SK-N-SH treated with all-trans-retinoic acid at 6 μM for 48 hours (cell line): ENCODE measurements around the gene USP28.

Experiments used
- ATAC-seq: fragments of 200-7000 bp; cut with Tn5 transposase; 3 replicates; pipeline ENCODE4 v1.9.1; 2020; ENCODE audit warnings: mild to moderate bottlenecking, moderate library complexity
- ARNTL ChIP-seq: fragments of 450-650 bp; formaldehyde crosslinking; IDR thresholded peaks from 2 replicates; pipeline ENCODE4 v1.5.0; 2020; ENCODE audit warnings: low read depth, mild to moderate bottlenecking, moderate library complexity, borderline replicate concordance
- BACH2 ChIP-seq: fragments of 250-450 bp; sonication (Bioruptor Pico); IDR thresholded peaks from 2 replicates; pipeline ENCODE4 v1.9.0; 2021; ENCODE audit warnings: mild to moderate bottlenecking, borderline replicate concordance
- CSDC2 ChIP-seq: fragments of 250-450 bp; sonication (Bioruptor Pico); IDR thresholded peaks from 2 replicates; pipeline ENCODE4 v1.5.0; 2020; ENCODE audit warnings: mild to moderate bottlenecking, moderate library complexity
- ESRRG ChIP-seq: fragments of 250-450 bp; sonication (Bioruptor Pico); IDR thresholded peaks from 2 replicates; pipeline ENCODE4 v1.6.1; 2021; ENCODE audit warnings: mild to moderate bottlenecking
- GLIS3 ChIP-seq: fragments of 250-450 bp; sonication (Bioruptor Pico); IDR thresholded peaks from 2 replicates; pipeline ENCODE4 v1.5.0; 2020; ENCODE audit warnings: mild to moderate bottlenecking, moderate library complexity
- ISL1 ChIP-seq: fragments of 250-450 bp; sonication (Bioruptor Pico); IDR thresholded peaks from 2 replicates; pipeline ENCODE4 v2.1.2; 2022; ENCODE audit warnings: mild to moderate bottlenecking, moderate library complexity
- OSR1 ChIP-seq: fragments of 250-450 bp; sonication (Bioruptor Pico); IDR thresholded peaks from 2 replicates; pipeline ENCODE4 v1.8.0; 2022; ENCODE audit warnings: moderate library complexity, mild to moderate bottlenecking, inconsistent platforms
- PPARA ChIP-seq: fragments of 250-450 bp; sonication (Bioruptor Pico); IDR thresholded peaks from 2 replicates; pipeline ENCODE4 v1.5.0; 2020; ENCODE audit warnings: mild to moderate bottlenecking, borderline replicate concordance
- RARB ChIP-seq: fragments of 250-450 bp; sonication (Bioruptor Pico); IDR thresholded peaks from 2 replicates; pipeline ENCODE4 v1.8.0; 2021; ENCODE audit warnings: mild to moderate bottlenecking, moderate library complexity
- SNAI2 ChIP-seq: fragments of 250-450 bp; sonication (Bioruptor Pico); IDR thresholded peaks from 2 replicates; pipeline ENCODE4 v1.5.0; 2020; ENCODE audit warnings: mild to moderate bottlenecking, moderate library complexity
- TOX ChIP-seq: fragments of 250-450 bp; sonication (Bioruptor Pico); IDR thresholded peaks from 2 replicates; pipeline ENCODE4 v1.8.0; 2021; ENCODE audit warnings: mild to moderate bottlenecking, moderate library complexity, borderline replicate concordance
- ZFP30 ChIP-seq: fragments of 450-650 bp; formaldehyde crosslinking; IDR thresholded peaks from 2 replicates; pipeline ENCODE4 v1.5.0; 2022; ENCODE audit warnings: mild to moderate bottlenecking, moderate library complexity
- ZNF565 ChIP-seq: fragments of 450-650 bp; formaldehyde crosslinking; conservative IDR thresholded peaks from 2 replicates; pipeline ENCODE4 v1.5.0; 2020; ENCODE audit warnings: low read depth, mild to moderate bottlenecking, moderate library complexity
- ZNF70 ChIP-seq: fragments of 450-650 bp; formaldehyde crosslinking; IDR thresholded peaks from 2 replicates; pipeline ENCODE4 v1.5.0; 2020; ENCODE audit warnings: mild to moderate bottlenecking, moderate library complexity
- ZNF8 ChIP-seq: fragments of 450-650 bp; formaldehyde crosslinking; IDR thresholded peaks from 2 replicates; pipeline ENCODE4 v1.5.0; 2020; ENCODE audit warnings: mild to moderate bottlenecking, moderate library complexity
- TF ChIP-seq, protein P1 (sequence below): fragments of 250-450 bp; sonication (Bioruptor Pico); IDR thresholded peaks from 2 replicates; pipeline ENCODE4 v1.8.0; 2020; ENCODE audit warnings: mild to moderate bottlenecking, moderate library complexity, borderline replicate concordance
- TF ChIP-seq, protein P2 (sequence below): fragments of 250-450 bp; sonication (Bioruptor Pico); IDR thresholded peaks from 2 replicates; pipeline ENCODE4 v1.5.1; 2020; ENCODE audit warnings: low read depth, mild to moderate bottlenecking, moderate library complexity
- TF ChIP-seq, protein P3 (sequence below): fragments of 250-450 bp; sonication (Bioruptor Pico); IDR thresholded peaks from 2 replicates; pipeline ENCODE4 v1.8.0; 2021; ENCODE audit warnings: low read depth, mild to moderate bottlenecking, moderate library complexity, borderline replicate concordance
- TF ChIP-seq, protein P4 (sequence below): fragments of 250-450 bp; sonication (Bioruptor Pico); IDR thresholded peaks from 2 replicates; pipeline ENCODE4 v1.5.1; 2021; ENCODE audit warnings: mild to moderate bottlenecking, moderate library complexity

Gene USP28

DNA sequence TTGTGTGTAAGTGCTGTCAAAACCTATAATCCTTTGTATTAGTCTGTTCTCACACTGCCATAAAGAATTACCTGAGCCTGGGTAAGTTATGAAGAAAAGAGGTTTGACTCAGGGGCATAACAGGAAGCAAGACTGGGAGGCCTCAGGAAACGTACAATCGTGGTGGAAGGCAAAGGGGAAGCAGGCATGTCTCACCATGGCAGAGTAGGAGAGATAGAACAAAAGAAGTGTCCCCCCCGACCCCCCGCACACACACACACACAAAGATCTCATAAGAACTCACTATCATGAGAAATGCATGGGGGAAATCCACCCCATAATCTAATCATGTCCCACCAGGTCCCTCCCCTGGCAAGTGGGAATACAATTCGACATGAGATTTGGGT lies 2.3 kb upstream of the USP28 start:
- TF ChIP-seq, protein P1, sequence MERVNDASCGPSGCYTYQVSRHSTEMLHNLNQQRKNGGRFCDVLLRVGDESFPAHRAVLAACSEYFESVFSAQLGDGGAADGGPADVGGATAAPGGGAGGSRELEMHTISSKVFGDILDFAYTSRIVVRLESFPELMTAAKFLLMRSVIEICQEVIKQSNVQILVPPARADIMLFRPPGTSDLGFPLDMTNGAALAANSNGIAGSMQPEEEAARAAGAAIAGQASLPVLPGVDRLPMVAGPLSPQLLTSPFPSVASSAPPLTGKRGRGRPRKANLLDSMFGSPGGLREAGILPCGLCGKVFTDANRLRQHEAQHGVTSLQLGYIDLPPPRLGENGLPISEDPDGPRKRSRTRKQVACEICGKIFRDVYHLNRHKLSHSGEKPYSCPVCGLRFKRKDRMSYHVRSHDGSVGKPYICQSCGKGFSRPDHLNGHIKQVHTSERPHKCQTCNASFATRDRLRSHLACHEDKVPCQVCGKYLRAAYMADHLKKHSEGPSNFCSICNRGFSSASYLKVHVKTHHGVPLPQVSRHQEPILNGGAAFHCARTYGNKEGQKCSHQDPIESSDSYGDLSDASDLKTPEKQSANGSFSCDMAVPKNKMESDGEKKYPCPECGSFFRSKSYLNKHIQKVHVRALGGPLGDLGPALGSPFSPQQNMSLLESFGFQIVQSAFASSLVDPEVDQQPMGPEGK (CRISPR knock-in tag): no peak
- TF ChIP-seq SNAI2 (CRISPR knock-in tag): no peak
- ATAC-seq: no peak

DNA sequence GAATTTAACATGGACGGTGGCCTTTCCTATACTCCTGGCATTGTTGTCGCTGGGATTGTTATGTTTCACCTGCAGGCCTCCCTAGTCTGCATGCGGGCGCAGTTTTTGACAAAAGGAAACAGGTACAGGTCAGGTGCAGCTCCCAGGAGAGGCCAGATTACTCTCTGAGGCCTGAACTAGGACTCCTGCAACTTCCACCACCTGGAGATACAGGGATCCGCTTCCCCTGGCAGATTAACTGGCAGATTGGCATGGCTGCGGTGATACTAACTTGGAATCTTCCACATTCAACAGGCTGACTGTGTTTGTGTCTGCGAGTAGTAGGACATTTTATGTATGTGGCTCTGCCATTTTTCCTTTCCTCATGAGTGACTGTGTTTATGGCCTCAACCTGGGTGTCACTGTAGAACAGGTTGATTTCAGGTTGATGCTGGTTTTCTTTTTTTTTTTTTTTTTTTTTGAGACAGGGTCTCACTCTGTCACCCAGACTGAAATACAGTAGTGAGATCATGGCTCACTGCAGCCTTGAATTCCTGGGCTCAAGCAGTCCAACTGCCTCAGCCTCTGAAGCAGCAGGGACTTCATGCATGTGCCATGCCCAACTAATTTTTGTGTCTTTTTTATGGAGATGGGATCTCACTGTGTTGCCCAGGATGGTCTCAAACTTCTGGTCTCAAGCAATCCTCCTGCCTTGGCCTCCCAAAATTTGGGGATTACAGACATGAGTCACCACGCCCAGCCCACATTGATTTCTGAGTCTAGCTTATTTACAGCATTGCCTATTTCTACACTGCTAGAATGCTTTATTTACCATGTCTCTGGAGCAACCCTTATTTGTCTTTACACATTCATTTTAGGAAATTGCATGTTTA lies 1.7 kb upstream of the USP28 start:
- TF ChIP-seq BACH2 (no peak), SNAI2 (CRISPR knock-in tag) (no peak), ZFP30 (CRISPR knock-in tag) (no peak), RARB (no peak), ZNF565 (CRISPR knock-in tag) (no peak), GLIS3 (CRISPR knock-in tag) (no peak)
- TF ChIP-seq, protein P2, sequence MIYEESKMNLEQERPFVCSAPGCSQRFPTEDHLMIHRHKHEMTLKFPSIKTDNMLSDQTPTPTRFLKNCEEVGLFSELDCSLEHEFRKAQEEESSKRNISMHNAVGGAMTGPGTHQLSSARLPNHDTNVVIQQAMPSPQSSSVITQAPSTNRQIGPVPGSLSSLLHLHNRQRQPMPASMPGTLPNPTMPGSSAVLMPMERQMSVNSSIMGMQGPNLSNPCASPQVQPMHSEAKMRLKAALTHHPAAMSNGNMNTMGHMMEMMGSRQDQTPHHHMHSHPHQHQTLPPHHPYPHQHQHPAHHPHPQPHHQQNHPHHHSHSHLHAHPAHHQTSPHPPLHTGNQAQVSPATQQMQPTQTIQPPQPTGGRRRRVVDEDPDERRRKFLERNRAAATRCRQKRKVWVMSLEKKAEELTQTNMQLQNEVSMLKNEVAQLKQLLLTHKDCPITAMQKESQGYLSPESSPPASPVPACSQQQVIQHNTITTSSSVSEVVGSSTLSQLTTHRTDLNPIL: no peak
- TF ChIP-seq, protein P3, sequence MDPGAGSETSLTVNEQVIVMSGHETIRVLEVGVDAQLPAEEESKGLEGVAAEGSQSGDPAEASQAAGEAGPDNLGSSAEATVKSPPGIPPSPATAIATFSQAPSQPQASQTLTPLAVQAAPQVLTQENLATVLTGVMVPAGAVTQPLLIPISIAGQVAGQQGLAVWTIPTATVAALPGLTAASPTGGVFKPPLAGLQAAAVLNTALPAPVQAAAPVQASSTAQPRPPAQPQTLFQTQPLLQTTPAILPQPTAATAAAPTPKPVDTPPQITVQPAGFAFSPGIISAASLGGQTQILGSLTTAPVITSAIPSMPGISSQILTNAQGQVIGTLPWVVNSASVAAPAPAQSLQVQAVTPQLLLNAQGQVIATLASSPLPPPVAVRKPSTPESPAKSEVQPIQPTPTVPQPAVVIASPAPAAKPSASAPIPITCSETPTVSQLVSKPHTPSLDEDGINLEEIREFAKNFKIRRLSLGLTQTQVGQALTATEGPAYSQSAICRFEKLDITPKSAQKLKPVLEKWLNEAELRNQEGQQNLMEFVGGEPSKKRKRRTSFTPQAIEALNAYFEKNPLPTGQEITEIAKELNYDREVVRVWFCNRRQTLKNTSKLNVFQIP (CRISPR knock-in tag): no peak
- no peak for ATAC-seq

DNA sequence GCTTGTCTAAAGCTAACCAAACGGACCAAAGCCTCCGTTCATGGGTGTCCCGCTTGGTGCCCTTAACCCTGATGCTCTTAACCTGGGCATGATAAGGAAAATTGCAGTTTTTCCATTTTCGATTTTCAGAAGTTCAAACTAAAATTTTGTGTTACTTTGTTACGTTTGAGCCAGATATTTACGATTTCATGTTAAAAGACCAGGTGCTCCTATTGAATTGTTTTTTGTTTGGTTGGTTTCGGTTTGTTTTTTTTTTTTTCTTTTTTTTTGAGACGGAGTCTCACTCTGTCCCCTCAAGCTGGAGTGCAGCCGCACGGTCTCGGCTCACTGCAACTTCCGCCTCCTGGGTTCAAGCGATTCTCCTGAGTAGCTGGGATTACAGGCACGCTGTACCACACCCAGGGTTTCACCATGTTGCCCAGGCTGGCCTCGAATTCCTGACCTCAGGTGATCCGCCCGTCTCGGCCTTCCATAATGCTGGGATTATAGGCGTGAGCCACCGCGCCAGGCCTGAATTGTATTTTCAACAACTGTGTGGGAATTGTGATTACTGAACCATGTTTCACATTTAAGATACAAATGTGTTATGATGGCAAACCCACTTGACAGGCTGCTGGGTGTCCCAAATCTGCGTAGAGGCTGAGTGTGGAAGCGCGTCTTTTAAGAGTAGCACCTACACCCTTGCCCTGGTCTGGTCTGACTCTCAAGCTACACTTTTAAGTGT lies 864 bp upstream of the USP28 start:
- ATAC-seq: no peak
- TF ChIP-seq ZNF565 (CRISPR knock-in tag) (no peak), GLIS3 (CRISPR knock-in tag) (no peak)
- TF ChIP-seq, protein P4, sequence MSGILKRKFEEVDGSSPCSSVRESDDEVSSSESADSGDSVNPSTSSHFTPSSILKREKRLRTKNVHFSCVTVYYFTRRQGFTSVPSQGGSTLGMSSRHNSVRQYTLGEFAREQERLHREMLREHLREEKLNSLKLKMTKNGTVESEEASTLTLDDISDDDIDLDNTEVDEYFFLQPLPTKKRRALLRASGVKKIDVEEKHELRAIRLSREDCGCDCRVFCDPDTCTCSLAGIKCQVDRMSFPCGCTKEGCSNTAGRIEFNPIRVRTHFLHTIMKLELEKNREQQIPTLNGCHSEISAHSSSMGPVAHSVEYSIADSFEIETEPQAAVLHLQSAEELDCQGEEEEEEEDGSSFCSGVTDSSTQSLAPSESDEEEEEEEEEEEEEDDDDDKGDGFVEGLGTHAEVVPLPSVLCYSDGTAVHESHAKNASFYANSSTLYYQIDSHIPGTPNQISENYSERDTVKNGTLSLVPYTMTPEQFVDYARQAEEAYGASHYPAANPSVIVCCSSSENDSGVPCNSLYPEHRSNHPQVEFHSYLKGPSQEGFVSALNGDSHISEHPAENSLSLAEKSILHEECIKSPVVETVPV (CRISPR knock-in tag): no peak
- TF ChIP-seq, protein P3 (CRISPR knock-in tag): no peak
- TF ChIP-seq, all 23 proteins: peak for 0

DNA sequence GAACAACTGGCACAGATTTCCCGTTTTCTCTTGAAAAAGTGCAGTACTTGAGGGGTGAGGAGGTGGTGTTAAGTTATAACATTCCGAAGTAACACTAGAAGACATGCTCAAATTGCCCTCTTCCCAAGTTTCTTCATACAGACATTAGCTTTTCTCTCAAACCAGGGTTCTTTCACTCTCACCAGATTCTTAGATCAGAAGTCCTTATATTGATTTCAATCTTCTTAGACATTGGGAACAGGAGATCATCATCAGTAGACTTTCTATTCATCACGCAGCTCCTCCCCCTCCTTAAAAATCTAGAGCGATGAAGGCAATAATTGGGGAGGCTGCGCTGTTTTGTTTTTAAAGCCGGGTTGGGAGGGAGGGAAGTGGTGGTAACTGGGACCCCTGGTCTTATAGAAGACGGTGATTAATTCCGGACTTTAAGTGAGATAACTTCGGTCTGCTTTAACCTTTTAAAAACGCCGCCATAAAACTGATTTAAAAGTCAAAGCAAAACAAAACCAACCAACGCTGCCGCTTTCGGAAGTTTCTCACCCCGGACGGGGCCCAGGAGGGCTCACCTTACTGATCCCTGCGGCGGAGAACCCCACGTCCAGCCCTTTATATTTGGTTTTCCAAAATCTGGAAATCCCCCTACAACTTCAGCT lies 665 bp downstream of the USP28 start:
- no peak for TF ChIP-seq PPARA (CRISPR knock-in tag)
- TF ChIP-seq ZNF8 (CRISPR knock-in tag): no peak
- TF ChIP-seq ZNF70 (CRISPR knock-in tag): no peak
- TF ChIP-seq CSDC2 (CRISPR knock-in tag): no peak
- TF ChIP-seq, protein P2: no peak
- TF ChIP-seq, protein P1 (CRISPR knock-in tag): no peak
- TF ChIP-seq ARNTL: no peak
- no peak for TF ChIP-seq BACH2
- TF ChIP-seq TOX (CRISPR knock-in tag): no peak
- TF ChIP-seq ISL1 (CRISPR knock-in tag): no peak
- TF ChIP-seq OSR1 (CRISPR knock-in tag): no peak
- no peak for TF ChIP-seq ESRRG (CRISPR knock-in tag)
- peak; percentile 48 for ATAC-seq
